ENCODE results near the gene ITGA2. TPM values are rescaled to one million over a fixed set of nuclear protein-coding genes. Genes with fewer than 3 reads are reported as not detected.

The ITGA2 gene
- total RNA-seq, 1 experiment from 2014 or later: 0.69 TPM

GRCh38 chr5:53084546-53085255 lies 95.5 kb downstream of the ITGA2 start:
- intact Hi-C loops (cut with micrococcal nuclease; ENCODE audit: unreplicated experiment): no loop called here
- DNase-seq (ENCODE audit: low spot score): no peak
- no TSS peak for BruUV-seq (replicated peaks)
- Histone ChIP-seq H3K4me3 (ENCODE audit: low read depth, low read length, poor library complexity, severe bottlenecking) (no peak overlapping the region), H3K27ac (ENCODE audit: low read depth, low read length, poor library complexity, severe bottlenecking) (no peak overlapping the region), H3K27me3 (replicated peaks; ENCODE audit: insufficient read depth, low read depth, low read length, poor library complexity) (no peaks in the 10 kb centered on the region), H3K36me3 (ENCODE audit: insufficient read depth, low read length, poor library complexity, severe bottlenecking) (no peaks in the 10 kb centered on the region), H3K9me3 (ENCODE audit: low read depth, low read length, poor library complexity, severe bottlenecking) (no peaks in the 10 kb centered on the region), H3K4me1 (ENCODE audit: insufficient read depth, low read length, poor library complexity, severe bottlenecking) (no peaks in the 10 kb centered on the region)
- POLR2A ChIA-PET (ENCODE audit: low non-redundant PET): no interaction called here
- CTCF ChIA-PET: no interaction called here
- TF ChIP-seq, protein P1, sequence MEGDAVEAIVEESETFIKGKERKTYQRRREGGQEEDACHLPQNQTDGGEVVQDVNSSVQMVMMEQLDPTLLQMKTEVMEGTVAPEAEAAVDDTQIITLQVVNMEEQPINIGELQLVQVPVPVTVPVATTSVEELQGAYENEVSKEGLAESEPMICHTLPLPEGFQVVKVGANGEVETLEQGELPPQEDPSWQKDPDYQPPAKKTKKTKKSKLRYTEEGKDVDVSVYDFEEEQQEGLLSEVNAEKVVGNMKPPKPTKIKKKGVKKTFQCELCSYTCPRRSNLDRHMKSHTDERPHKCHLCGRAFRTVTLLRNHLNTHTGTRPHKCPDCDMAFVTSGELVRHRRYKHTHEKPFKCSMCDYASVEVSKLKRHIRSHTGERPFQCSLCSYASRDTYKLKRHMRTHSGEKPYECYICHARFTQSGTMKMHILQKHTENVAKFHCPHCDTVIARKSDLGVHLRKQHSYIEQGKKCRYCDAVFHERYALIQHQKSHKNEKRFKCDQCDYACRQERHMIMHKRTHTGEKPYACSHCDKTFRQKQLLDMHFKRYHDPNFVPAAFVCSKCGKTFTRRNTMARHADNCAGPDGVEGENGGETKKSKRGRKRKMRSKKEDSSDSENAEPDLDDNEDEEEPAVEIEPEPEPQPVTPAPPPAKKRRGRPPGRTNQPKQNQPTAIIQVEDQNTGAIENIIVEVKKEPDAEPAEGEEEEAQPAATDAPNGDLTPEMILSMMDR (conservative IDR thresholded peaks at IDR 0.05; ENCODE audit: low read depth, low read length): no peak
- TF ChIP-seq EZH2 (IDR thresholded peaks at IDR 0.05; ENCODE audit: borderline replicate concordance, low read depth, low read length, poor library complexity, severe bottlenecking): no peak

GRCh38 chr5:53087171-53087570 lies 98.0 kb downstream of the ITGA2 start:
- no peak for DNase-seq (ENCODE audit: low spot score)
- Histone ChIP-seq H3K4me1 (ENCODE audit: insufficient read depth, low read length, poor library complexity, severe bottlenecking) (no peaks in the 10 kb centered on the region), H3K27ac (ENCODE audit: low read depth, low read length, poor library complexity, severe bottlenecking) (no peak overlapping the region), H3K9me3 (ENCODE audit: low read depth, low read length, poor library complexity, severe bottlenecking) (no peaks in the 10 kb centered on the region), H3K36me3 (ENCODE audit: insufficient read depth, low read length, poor library complexity, severe bottlenecking) (no peaks in the 10 kb centered on the region), H3K27me3 (replicated peaks; ENCODE audit: insufficient read depth, low read depth, low read length, poor library complexity) (no peaks in the 10 kb centered on the region), H3K4me3 (ENCODE audit: low read depth, low read length, poor library complexity, severe bottlenecking) (no peak overlapping the region)
- no TSS peak for BruUV-seq (replicated peaks)
- intact Hi-C loops (cut with micrococcal nuclease; ENCODE audit: unreplicated experiment): no loop called here
- TF ChIP-seq, protein P1 (conservative IDR thresholded peaks at IDR 0.05; ENCODE audit: low read depth, low read length): no peak
- TF ChIP-seq EZH2 (IDR thresholded peaks at IDR 0.05; ENCODE audit: borderline replicate concordance, low read depth, low read length, poor library complexity, severe bottlenecking): no peak
- ChIA-PET CTCF (no interaction called here), POLR2A (ENCODE audit: low non-redundant PET) (no interaction called here)

DNA sequence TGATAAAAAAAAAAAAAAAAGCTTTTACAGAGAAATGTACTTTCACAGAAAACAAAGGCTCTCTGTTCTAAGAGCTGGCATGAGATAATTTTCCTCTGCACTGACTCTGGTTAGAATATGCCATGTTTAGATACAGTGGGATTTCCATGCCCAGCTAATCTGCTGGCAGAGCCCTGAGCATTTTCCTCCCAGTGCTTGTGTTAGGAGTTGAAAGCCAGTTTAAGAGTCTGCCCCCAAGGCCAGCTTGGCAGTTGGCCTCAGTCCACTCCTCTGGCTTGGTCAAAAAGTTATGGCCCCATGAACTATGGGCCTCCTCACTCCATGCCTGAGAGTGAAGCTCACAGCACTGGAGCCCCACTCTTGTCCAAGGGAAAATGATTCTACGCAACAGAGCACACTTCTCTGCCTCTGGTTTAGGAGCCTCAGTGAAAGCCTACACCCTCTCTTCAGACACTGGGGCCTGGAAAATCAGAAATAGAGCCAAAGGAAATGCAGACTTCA lies 98.5 kb downstream of the ITGA2 start:
- Histone ChIP-seq H3K9me3 (ENCODE audit: low read depth, low read length, poor library complexity, severe bottlenecking) (no peaks in the 10 kb centered on the region), H3K4me3 (ENCODE audit: low read depth, low read length, poor library complexity, severe bottlenecking) (no peak overlapping the region), H3K4me1 (ENCODE audit: insufficient read depth, low read length, poor library complexity, severe bottlenecking) (no peaks in the 10 kb centered on the region), H3K27me3 (replicated peaks; ENCODE audit: insufficient read depth, low read depth, low read length, poor library complexity) (no peaks in the 10 kb centered on the region), H3K36me3 (ENCODE audit: insufficient read depth, low read length, poor library complexity, severe bottlenecking) (no peaks in the 10 kb centered on the region), H3K27ac (ENCODE audit: low read depth, low read length, poor library complexity, severe bottlenecking) (no peak overlapping the region)
- no peak for TF ChIP-seq EZH2 (IDR thresholded peaks at IDR 0.05; ENCODE audit: borderline replicate concordance, low read depth, low read length, poor library complexity, severe bottlenecking)
- TF ChIP-seq, protein P1 (conservative IDR thresholded peaks at IDR 0.05; ENCODE audit: low read depth, low read length): no peak
- no TSS peak for BruUV-seq (replicated peaks)
- ChIA-PET POLR2A (ENCODE audit: low non-redundant PET) (no interaction called here), CTCF (no interaction called here)
- DNase-seq (ENCODE audit: low spot score): no peak
- intact Hi-C loops (cut with micrococcal nuclease; ENCODE audit: unreplicated experiment): no loop called here
